GM21367 (cell line): Measurements from ENCODE around the gene FOXP4.

Source experiments
- ATAC-seq: cut with Tn5 transposase; IDR thresholded peaks from one replicate; pipeline ENCODE4 v1.9.1; 2021; ENCODE audit not compliant: unreplicated experiment

FOXP4 gene

GRCh38 chr6:41546866-41547798 is 951 bp downstream of the FOXP4 start:
- peak; percentile 8 for ATAC-seq

- ATAC-seq: no peak
Observed at GRCh38 chr6:41547799-41548097, 1.6 kb downstream of the FOXP4 start.

GRCh38 chr6:41548098-41548840 is 2.1 kb downstream of the FOXP4 start:
- ATAC-seq: no peak

- no peak for ATAC-seq
Observed at GRCh38 chr6:41548841-41549642, 2.9 kb downstream of the FOXP4 start.

GRCh38 chr6:41549673-41550072 is 3.5 kb downstream of the FOXP4 start:
- no peak for ATAC-seq

- no peak for ATAC-seq
Observed at GRCh38 chr6:41551086-41551700, 5.0 kb downstream of the FOXP4 start.

- ATAC-seq: no peak
Observed at GRCh38 chr6:41551857-41552256, 5.7 kb downstream of the FOXP4 start.

GRCh38 chr6:41552723-41553122 is 6.5 kb downstream of the FOXP4 start:
- ATAC-seq: no peak

GRCh38 chr6:41553405-41553999 is 7.3 kb downstream of the FOXP4 start:
- ATAC-seq: no peak

- no peak for ATAC-seq
Observed at GRCh38 chr6:41555326-41556300, 9.4 kb downstream of the FOXP4 start.

- ATAC-seq: no peak
Observed at GRCh38 chr6:41557335-41557734, 11.2 kb downstream of the FOXP4 start.

- ATAC-seq: no peak
Observed at GRCh38 chr6:41558033-41558807, 12.0 kb downstream of the FOXP4 start.

- no peak for ATAC-seq
Observed at GRCh38 chr6:41559655-41560427, 13.7 kb downstream of the FOXP4 start.

GRCh38 chr6:41560431-41561192 is 14.4 kb downstream of the FOXP4 start:
- peak; percentile 82 for ATAC-seq

GRCh38 chr6:41561416-41561815 is 15.2 kb downstream of the FOXP4 start:
- ATAC-seq: no peak

GRCh38 chr6:41561931-41562911 is 16.0 kb downstream of the FOXP4 start:
- no peak for ATAC-seq
